HT1080 (cell line): ENCODE data around the gene MAGEB18. TPM values are rescaled to one million over a fixed set of nuclear protein-coding genes. Genes with fewer than 3 reads are reported as not detected.

Experiments
- DNase-seq: peaks from one replicate; pipeline ENCODE4 v3.0.0-alpha.2; 2015; ENCODE audit warnings: low read depth
- polyA plus RNA-seq, 2 experiments: library from polyadenylated mRNA; depleted of rRNA; stranded (reverse); fragments of >200 nt; gene quantifications; 2 replicates each; pipeline ENCODE4 v1.2.3, GENCODE V29; 2015
- total RNA-seq: library from RNA; depleted of rRNA; stranded (reverse); fragments of >200 nt; shearing (Covaris generic); gene quantifications from 2 replicates; pipeline ENCODE4 v1.2.3, GENCODE V29; 2014; rRNA removed

Gene MAGEB18
- 0.10 TPM in 1 of 2 replicates, not detected in the other for total RNA-seq
- 0.07 TPM in 1 of 2 replicates, not detected in the other for polyA plus RNA-seq (2015; cell fraction: cytosol; rRNA removed)
- polyA plus RNA-seq (2015; cell fraction: nucleus; rRNA removed), result 0.09 and 0.22 TPM in 2 replicates

GRCh38 chrX:26138274-26138673 lies at the start of gene MAGEB18:
Gene MAGEB18 (plus strand): TSS chrX:26138343. CDS start chrX:26138986, 643 bp downstream.
- no peak for DNase-seq

- no peak for DNase-seq
Observed at GRCh38 chrX:26100421-26100920, 37.7 kb upstream of the MAGEB18 start.

GRCh38 chrX:26109142-26109541 lies 29.0 kb upstream of the MAGEB18 start:
- DNase-seq, result no peak

GRCh38 chrX:26146024-26146423 lies 7.9 kb downstream of the MAGEB18 start:
- DNase-seq, result no peak

GRCh38 chrX:26160301-26160700 lies 22.2 kb downstream of the MAGEB18 start, which contains the start of gene MAGEB6B:
Gene MAGEB6B (plus strand): TSS chrX:26160601. CDS start chrX:26160601, 0 bp downstream.
- no peak for DNase-seq

Other genes with a start within 250 kb of the MAGEB18 start
- gene MAGEB6B, start 22.3 kb downstream of the MAGEB18 start, total RNA-seq, result not detected in 2 replicates
- gene MAGEB6, start 54.1 kb downstream of the MAGEB18 start, total RNA-seq, result 0.23 and 0.43 TPM in 2 replicates
- not detected in 2 replicates for gene MAGEB5, start 77.8 kb downstream of the MAGEB18 start, total RNA-seq